ENCODE results near the gene CKAP5.

- no peak for TF ChIP-seq ZFP3 (CRISPR knock-in tag; IDR thresholded peaks at IDR 0.05)
- TF ChIP-seq RARB (CRISPR knock-in tag; IDR thresholded peaks at IDR 0.05): no peak
- no peak for TF ChIP-seq CREB5 (CRISPR knock-in tag; IDR thresholded peaks at IDR 0.05; ENCODE audit: low read depth)
- TF ChIP-seq ARNTL (CRISPR knock-in tag; IDR thresholded peaks at IDR 0.05; ENCODE audit: borderline replicate concordance, low read depth): no peak
- no peak for TF ChIP-seq CSRNP3 (CRISPR knock-in tag; IDR thresholded peaks at IDR 0.05)
- no peak for TF ChIP-seq CSDC2 (CRISPR knock-in tag; IDR thresholded peaks at IDR 0.05)
- no peak for TF ChIP-seq BACH2 (CRISPR knock-in tag; IDR thresholded peaks at IDR 0.05; ENCODE audit: borderline replicate concordance)
- TF ChIP-seq PATZ1 (CRISPR knock-in tag; IDR thresholded peaks at IDR 0.05; ENCODE audit: borderline replicate concordance): no peak
- TF ChIP-seq ESRRG (CRISPR knock-in tag; IDR thresholded peaks at IDR 0.05): no peak
- no peak for TF ChIP-seq ZNF70 (CRISPR knock-in tag; IDR thresholded peaks at IDR 0.05)
- no peak for TF ChIP-seq TOX (CRISPR knock-in tag; IDR thresholded peaks at IDR 0.05; ENCODE audit: borderline replicate concordance)
- TF ChIP-seq PPARA (CRISPR knock-in tag; IDR thresholded peaks at IDR 0.05; ENCODE audit: borderline replicate concordance): no peak
- TF ChIP-seq POU6F1 (CRISPR knock-in tag; IDR thresholded peaks at IDR 0.05; ENCODE audit: borderline replicate concordance, low read depth): no peak
Measured at GRCh38 chr11:46761807-46762206, 84.3 kb downstream of the CKAP5 start.
